Loucy (cell line): ENCODE measurements around the gene MYT1.

Experiments
- EZH2phosphoT487 ChIP-seq: fragments of 200-600 bp; IDR thresholded peaks from 2 replicates; pipeline ENCODE4 v1.6.1; 2018; ENCODE audit warnings: antibody characterized with exemption, mild to moderate bottlenecking, moderate library complexity, borderline replicate concordance
- TF ChIP-seq, protein P1 (sequence below): fragments of 200-600 bp; sonication (generic); conservative IDR thresholded peaks from 2 replicates; pipeline ENCODE4 v1.5.1; 2014; ENCODE audit warnings: mild to moderate bottlenecking, antibody characterized with exemption, low read length

DNA sequence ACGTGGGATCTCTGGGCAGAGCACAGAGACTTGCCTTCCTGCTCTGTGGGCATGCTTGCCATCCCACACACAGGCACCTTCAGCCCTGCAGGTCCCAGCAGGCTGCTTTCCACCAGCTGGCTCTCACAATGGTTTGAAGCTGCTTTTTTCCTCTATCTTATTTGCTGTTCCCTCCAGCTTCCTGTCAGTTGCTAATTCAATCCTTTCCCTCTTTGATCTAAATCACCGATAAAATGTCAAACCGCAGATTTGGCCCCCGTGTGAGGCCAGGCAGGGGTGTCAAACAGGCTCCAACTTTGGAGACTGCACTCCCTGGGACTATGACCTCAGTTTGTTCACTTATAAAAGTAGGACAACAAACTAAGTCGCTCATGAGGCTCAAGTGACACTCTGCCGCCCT lies 50.7 kb downstream of the MYT1 start:
- TF ChIP-seq, protein P1, sequence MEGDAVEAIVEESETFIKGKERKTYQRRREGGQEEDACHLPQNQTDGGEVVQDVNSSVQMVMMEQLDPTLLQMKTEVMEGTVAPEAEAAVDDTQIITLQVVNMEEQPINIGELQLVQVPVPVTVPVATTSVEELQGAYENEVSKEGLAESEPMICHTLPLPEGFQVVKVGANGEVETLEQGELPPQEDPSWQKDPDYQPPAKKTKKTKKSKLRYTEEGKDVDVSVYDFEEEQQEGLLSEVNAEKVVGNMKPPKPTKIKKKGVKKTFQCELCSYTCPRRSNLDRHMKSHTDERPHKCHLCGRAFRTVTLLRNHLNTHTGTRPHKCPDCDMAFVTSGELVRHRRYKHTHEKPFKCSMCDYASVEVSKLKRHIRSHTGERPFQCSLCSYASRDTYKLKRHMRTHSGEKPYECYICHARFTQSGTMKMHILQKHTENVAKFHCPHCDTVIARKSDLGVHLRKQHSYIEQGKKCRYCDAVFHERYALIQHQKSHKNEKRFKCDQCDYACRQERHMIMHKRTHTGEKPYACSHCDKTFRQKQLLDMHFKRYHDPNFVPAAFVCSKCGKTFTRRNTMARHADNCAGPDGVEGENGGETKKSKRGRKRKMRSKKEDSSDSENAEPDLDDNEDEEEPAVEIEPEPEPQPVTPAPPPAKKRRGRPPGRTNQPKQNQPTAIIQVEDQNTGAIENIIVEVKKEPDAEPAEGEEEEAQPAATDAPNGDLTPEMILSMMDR: no peak
- TF ChIP-seq EZH2phosphoT487: no peak
